ENCODE results near the gene FCHSD2. TPM values are rescaled to one million over a fixed set of nuclear protein-coding genes. Genes with fewer than 3 reads are reported as not detected.

Gene FCHSD2
- polyA plus RNA-seq, 1 donor (not counting 4 experiments of a cell fraction or from before 2014, with no cell fraction given): 14.2 TPM

GRCh38 chr11:72886619-72887018, 255.5 kb downstream of the FCHSD2 start:
- Histone ChIP-seq H3K27ac (ENCODE audit: control insufficient read depth, insufficient read depth, low read length) (no peak overlapping the region), H3K9me3 (ENCODE audit: control insufficient read depth, low read depth, low read length) (no peaks in the 10 kb centered on the region), H3K4me2 (ENCODE audit: control insufficient read depth, extremely low read depth, insufficient read depth, low read depth, low read length) (no peak overlapping the region), H3K9ac (ENCODE audit: control insufficient read depth, extremely low read depth, insufficient read depth, low read length) (no peak overlapping the region), H3K4me3 (ENCODE audit: control insufficient read depth in 2 of 3, extremely low read depth in 1 of 3, insufficient read depth in 2 of 3, low read depth in 1 of 3, low read length in 3 of 3) (no peak overlapping the region), H3K9me1 (ENCODE audit: control insufficient read depth, extremely low read depth, insufficient read depth, low read length) (no peaks in the 10 kb centered on the region), H2AFZ (ENCODE audit: control insufficient read depth, low read length) (no peak overlapping the region), H4K20me1 (ENCODE audit: control insufficient read depth, extremely low read depth, insufficient read depth, low read length) (no peaks in the 10 kb centered on the region), H3K4me1 (ENCODE audit: control insufficient read depth, extremely low read depth, insufficient read depth, low read length) (no peaks in the 10 kb centered on the region), H3K79me2 (ENCODE audit: control insufficient read depth, insufficient read depth, low read length) (no peaks in the 10 kb centered on the region), H3K36me3 (ENCODE audit: control insufficient read depth in 2 of 2, extremely low read depth in 1 of 2, insufficient read depth in 2 of 2, low read length in 2 of 2) (peaks cover 3 to 8% of the 10 kb centered on the region in 2 experiments), H3K27me3 (ENCODE audit: control insufficient read depth, extremely low read depth, insufficient read depth, low read length) (no peaks in the 10 kb centered on the region)
- FAIRE-seq: no peak
- TF ChIP-seq CTCF (optimal IDR thresholded peaks at IDR 0.05 in 1 of 3, IDR thresholded peaks at IDR 0.05 in 1 of 3, conservative IDR thresholded peaks at IDR 0.05 in 1 of 3; ENCODE audit: extremely low read depth in 1 of 3, insufficient read depth in 2 of 3, low read length in 3 of 3) (no peak), EZH2 (IDR thresholded peaks at IDR 0.05; ENCODE audit: low read length) (no peak)
- dilution Hi-C loops (cut with MboI; ENCODE audit: extremely low pct_ligation_motif_present, low sequenced_read_pairs): no loop called here
- no peak for DNase-seq (ENCODE audit: low read depth, low spot score)

- FAIRE-seq: no peak
- H3K27me3 ChIP-seq (ENCODE audit: control insufficient read depth, extremely low read depth, insufficient read depth, low read length): no peaks in the 10 kb centered on the region
These were observed 256.1 kb downstream of the FCHSD2 start for GRCh38 chr11:72885749-72886609.

More at GRCh38 chr11:72885749-72886609, 256.1 kb downstream of the FCHSD2 start:
- dilution Hi-C loops (cut with MboI; ENCODE audit: extremely low pct_ligation_motif_present, low sequenced_read_pairs): no loop called here
- TF ChIP-seq EZH2 (IDR thresholded peaks at IDR 0.05; ENCODE audit: low read length) (no peak), CTCF (optimal IDR thresholded peaks at IDR 0.05 in 1 of 3, IDR thresholded peaks at IDR 0.05 in 1 of 3, conservative IDR thresholded peaks at IDR 0.05 in 1 of 3; ENCODE audit: extremely low read depth in 1 of 3, insufficient read depth in 2 of 3, low read length in 3 of 3) (no peak)
- no peaks in the 10 kb centered on the region for H3K4me1 ChIP-seq (ENCODE audit: control insufficient read depth, extremely low read depth, insufficient read depth, low read length)
- no peak overlapping the region for H2AFZ ChIP-seq (ENCODE audit: control insufficient read depth, low read length)
- H3K79me2 ChIP-seq (ENCODE audit: control insufficient read depth, insufficient read depth, low read length): no peaks in the 10 kb centered on the region
- H4K20me1 ChIP-seq (ENCODE audit: control insufficient read depth, extremely low read depth, insufficient read depth, low read length): no peaks in the 10 kb centered on the region
- DNase-seq (ENCODE audit: low read depth, low spot score): no peak
- H3K9me1 ChIP-seq (ENCODE audit: control insufficient read depth, extremely low read depth, insufficient read depth, low read length): no peaks in the 10 kb centered on the region
- H3K4me3 ChIP-seq (ENCODE audit: control insufficient read depth in 2 of 3, extremely low read depth in 1 of 3, insufficient read depth in 2 of 3, low read depth in 1 of 3, low read length in 3 of 3): no peak overlapping the region
- H3K9ac ChIP-seq (ENCODE audit: control insufficient read depth, extremely low read depth, insufficient read depth, low read length): no peak overlapping the region
- H3K4me2 ChIP-seq (ENCODE audit: control insufficient read depth, extremely low read depth, insufficient read depth, low read depth, low read length): no peak overlapping the region
- peaks cover 3 to 8% of the 10 kb centered on the region in 2 experiments for H3K36me3 ChIP-seq (ENCODE audit: control insufficient read depth in 2 of 2, extremely low read depth in 1 of 2, insufficient read depth in 2 of 2, low read length in 2 of 2)
- no peaks in the 10 kb centered on the region for H3K9me3 ChIP-seq (ENCODE audit: control insufficient read depth, low read depth, low read length)
- H3K27ac ChIP-seq (ENCODE audit: control insufficient read depth, insufficient read depth, low read length): no peak overlapping the region
